Esophagus squamous epithelium (tissue), 5 donors: ENCODE results near the gene LRRC49. TPM values are rescaled to one million over a fixed set of nuclear protein-coding genes. Genes with fewer than 3 reads are reported as not detected.
A peak's percentile ranks its signal among the peaks of the same experiment; 100 is the strongest.

ENCODE experiments used
- DNase-seq: peaks from one replicate; lab custom pipeline; 2025; lab: John Stamatoyannopoulos, UW
- H3K27ac ChIP-seq, 4 donors: fragments of 200-600 bp; sonication (generic); one replicate each; pipeline ENCODE4 v1.5.1; 2016 to 2019; ENCODE audit warnings: mild to moderate bottlenecking in 1 of 4
- H3K27me3 ChIP-seq, 4 donors: fragments of 200-600 bp; sonication (generic); 1 replicate in 3 of 4; 2 replicates in 1 of 4; pipeline versions ENCODE4 v1.5.1 to v1.6.0; 2017 to 2021; ENCODE audit warnings: antibody characterized with exemption in 1 of 4
- H3K36me3 ChIP-seq, 3 donors: fragments of 200-600 bp; sonication (generic); one replicate each; pipeline ENCODE4 v1.5.1; 2016 to 2019
- H3K4me1 ChIP-seq, 3 donors: fragments of 200-600 bp; sonication (generic); one replicate each; pipeline ENCODE4 v1.5.1; 2017 to 2019
- H3K4me3 ChIP-seq, 4 donors: fragments of 200-600 bp; sonication (generic); 1 replicate in 3 of 4; 2 replicates in 1 of 4; pipeline ENCODE4 v1.5.1; 2016 to 2019; ENCODE audit warnings: mild to moderate bottlenecking in 2 of 4, moderate library complexity in 1 of 4
- H3K9me3 ChIP-seq, 3 donors: fragments of 200-600 bp; sonication (generic); one replicate each; pipeline ENCODE4 v1.5.1; 2016 to 2019
- POLR2A ChIP-seq, 4 donors: fragments of 450-650 bp; IDR thresholded peaks; one replicate each; pipeline ENCODE4 v1.6.1; 2017; ENCODE audit warnings: antibody characterized with exemption in 4 of 4, mild to moderate bottlenecking in 4 of 4, moderate library complexity in 3 of 4
- WGBS, 2 donors: methylation state at CpG; one replicate each; pipeline ENCODE4 v1.1.5; 2018; 5-methylcytosine and 5-hydroxymethylcytosine counted together
- intact Hi-C: fragments of 100-400 bp; cut with DNase I; formaldehyde crosslinking; loops from one replicate; pipeline ENCODE4 v1.15.0; 2022
- total RNA-seq, 4 donors: library from RNA; depleted of rRNA; stranded (reverse); fragments of >200 nt; gene quantifications; one replicate each; pipeline ENCODE4 v1.1.0, GENCODE V29; 2016
- TF ChIP-seq, protein P1 (sequence below), 6 experiments: fragments of 450-650 bp in 4 of 6; fragments of 200-600 bp in 2 of 6; sonication (generic) in 2 of 6; IDR thresholded peaks; one replicate each; pipeline ENCODE4 v1.5.1; 2016 to 2019; ENCODE audit warnings: antibody characterized with exemption in 6 of 6, mild to moderate bottlenecking in 4 of 6, moderate library complexity in 4 of 6
- donor health status: DM: yes; HTN: yes; CAD: no.

The LRRC49 gene, protein sequence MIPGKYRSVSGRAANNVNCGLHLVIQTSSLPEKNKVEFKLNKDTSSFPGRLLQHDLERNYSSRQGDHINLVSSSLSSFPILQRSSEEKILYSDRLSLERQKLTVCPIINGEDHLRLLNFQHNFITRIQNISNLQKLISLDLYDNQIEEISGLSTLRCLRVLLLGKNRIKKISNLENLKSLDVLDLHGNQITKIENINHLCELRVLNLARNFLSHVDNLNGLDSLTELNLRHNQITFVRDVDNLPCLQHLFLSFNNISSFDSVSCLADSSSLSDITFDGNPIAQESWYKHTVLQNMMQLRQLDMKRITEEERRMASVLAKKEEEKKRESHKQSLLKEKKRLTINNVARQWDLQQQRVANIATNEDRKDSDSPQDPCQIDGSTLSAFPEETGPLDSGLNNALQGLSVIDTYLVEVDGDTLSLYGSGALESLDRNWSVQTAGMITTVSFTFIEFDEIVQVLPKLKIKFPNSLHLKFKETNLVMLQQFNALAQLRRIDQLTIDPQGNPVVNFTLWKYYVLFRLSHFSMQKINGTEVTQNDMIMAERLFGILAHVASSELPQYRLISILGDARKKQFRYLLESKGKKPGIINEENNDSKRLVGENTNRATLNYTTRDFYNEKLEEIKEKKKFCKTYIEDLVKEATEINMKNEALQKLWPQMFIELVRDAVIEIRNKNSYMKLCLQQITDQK
- 1 to 10 TPM in 3 of 4 donors, under 1 TPM in 1; 0.34 to 5.5 (median 4.8) TPM for total RNA-seq

- TF ChIP-seq POLR2A (IDR thresholded peaks at IDR 0.05), result no peak
- TF ChIP-seq, protein P1, sequence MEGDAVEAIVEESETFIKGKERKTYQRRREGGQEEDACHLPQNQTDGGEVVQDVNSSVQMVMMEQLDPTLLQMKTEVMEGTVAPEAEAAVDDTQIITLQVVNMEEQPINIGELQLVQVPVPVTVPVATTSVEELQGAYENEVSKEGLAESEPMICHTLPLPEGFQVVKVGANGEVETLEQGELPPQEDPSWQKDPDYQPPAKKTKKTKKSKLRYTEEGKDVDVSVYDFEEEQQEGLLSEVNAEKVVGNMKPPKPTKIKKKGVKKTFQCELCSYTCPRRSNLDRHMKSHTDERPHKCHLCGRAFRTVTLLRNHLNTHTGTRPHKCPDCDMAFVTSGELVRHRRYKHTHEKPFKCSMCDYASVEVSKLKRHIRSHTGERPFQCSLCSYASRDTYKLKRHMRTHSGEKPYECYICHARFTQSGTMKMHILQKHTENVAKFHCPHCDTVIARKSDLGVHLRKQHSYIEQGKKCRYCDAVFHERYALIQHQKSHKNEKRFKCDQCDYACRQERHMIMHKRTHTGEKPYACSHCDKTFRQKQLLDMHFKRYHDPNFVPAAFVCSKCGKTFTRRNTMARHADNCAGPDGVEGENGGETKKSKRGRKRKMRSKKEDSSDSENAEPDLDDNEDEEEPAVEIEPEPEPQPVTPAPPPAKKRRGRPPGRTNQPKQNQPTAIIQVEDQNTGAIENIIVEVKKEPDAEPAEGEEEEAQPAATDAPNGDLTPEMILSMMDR (IDR thresholded peaks at IDR 0.05), result no peak
- Histone ChIP-seq H3K4me3 (peak within 1 kb of the TSS; percentile 66 to 90 (median 75)), H3K9me3 (no peaks in the 10 kb centered on the region), H3K36me3 (no peaks in the 10 kb centered on the region), H3K4me1 (peaks cover 7 to 24% (median 8%) of the 10 kb centered on the region in 3 donors), H3K27me3 (no peaks in the 10 kb centered on the region), H3K27ac (peak within 1 kb of the TSS; percentile 53 to 87 (median 80))
- DNase-seq, result peak; percentile 30
- WGBS, 2 donors, result 0% methylated on average over 13 to 17 of the region's 61 CpGs
- intact Hi-C loops, result no loop called here
Measured at GRCh38 chr15:70892002-70892911, at the start of gene LRRC49, which contains the start of gene THAP10. LRRC49 (plus strand) TSS chr15:70892826; CDS start chr15:70892895, 69 bp downstream. THAP10 (minus strand) TSS chr15:70892433; CDS start chr15:70892272, 161 bp downstream.

GRCh38 chr15:70845602-70846360, 46.8 kb upstream of the LRRC49 start:
- intact Hi-C loops, result no loop called here

DNA sequence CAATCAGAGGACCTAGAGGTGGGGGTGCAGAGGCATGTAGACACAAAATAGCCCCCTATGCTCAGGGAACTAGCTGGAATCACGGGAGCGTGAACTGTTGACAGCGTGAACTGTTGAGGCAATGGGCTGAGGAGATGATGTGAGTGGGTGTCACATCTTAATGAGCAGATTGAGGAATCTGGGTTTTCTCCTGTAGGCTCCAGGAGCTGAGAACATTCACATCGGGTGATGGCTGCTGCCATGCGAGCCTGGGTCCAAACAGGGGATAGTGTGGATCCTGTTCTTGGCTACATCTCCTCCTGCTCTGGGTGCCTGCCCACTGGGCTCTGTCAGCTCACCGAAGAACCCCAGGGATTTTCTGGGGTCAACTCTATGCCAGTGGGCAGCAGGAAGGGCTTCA, 40.7 kb upstream of the LRRC49 start:
- DNase-seq, result no peak
- no peaks in the 10 kb centered on the region for H3K36me3 ChIP-seq
- no peaks in the 10 kb centered on the region for H3K9me3 ChIP-seq
- peak overlapping the region in 3 of 4 donors; percentile 84 to 94 (median 92) for H3K27ac ChIP-seq
- H3K4me1 ChIP-seq, result peaks cover 0 to 46% (median 15%) of the 10 kb centered on the region in 3 donors
- 89 to 96% methylated on average over 5 of the region's 6 CpGs for WGBS, 2 donors
- peaks cover 0 to 42% (median 0%) of the 10 kb centered on the region in 4 donors for H3K27me3 ChIP-seq
- intact Hi-C loops, result no loop called here
- peak overlapping the region in 1 of 4 donors; percentile 87 for H3K4me3 ChIP-seq
- no peak for TF ChIP-seq POLR2A (IDR thresholded peaks at IDR 0.05)
- TF ChIP-seq, protein P1 (IDR thresholded peaks at IDR 0.05), result no peak

More at GRCh38 chr15:70845602-70846360, 46.8 kb upstream of the LRRC49 start:
- Histone ChIP-seq H3K36me3 (no peaks in the 10 kb centered on the region), H3K4me1 (no peaks in the 10 kb centered on the region), H3K27me3 (no peaks in the 10 kb centered on the region), H3K27ac (no peak overlapping the region), H3K4me3 (no peak overlapping the region), H3K9me3 (no peaks in the 10 kb centered on the region)
- TF ChIP-seq, protein P1 (IDR thresholded peaks at IDR 0.05), result no peak
- TF ChIP-seq POLR2A (IDR thresholded peaks at IDR 0.05), result no peak
- 89 to 97% methylated on average over 6 of the region's 6 CpGs for WGBS, 2 donors
- no peak for DNase-seq

- no peak for TF ChIP-seq POLR2A (IDR thresholded peaks at IDR 0.05)
- TF ChIP-seq, protein P1 (IDR thresholded peaks at IDR 0.05), result no peak
- H3K4me1 ChIP-seq, result peaks cover 0 to 46% (median 22%) of the 10 kb centered on the region in 3 donors
- peak overlapping the region; percentile 76 to 94 (median 88) for H3K27ac ChIP-seq
- intact Hi-C loops, result no loop called here
- H3K36me3 ChIP-seq, result no peaks in the 10 kb centered on the region
- peak overlapping the region; percentile 46 to 87 (median 64) for H3K4me3 ChIP-seq
- H3K27me3 ChIP-seq, result peaks cover 0 to 42% (median 0%) of the 10 kb centered on the region in 4 donors
- WGBS, 2 donors, result 45 to 53% methylated on average over 6 to 11 of the region's 11 CpGs
- H3K9me3 ChIP-seq, result no peaks in the 10 kb centered on the region
- no peak for DNase-seq
Measured at GRCh38 chr15:70852501-70853317, 39.9 kb upstream of the LRRC49 start.
